Choroid plexus epithelial cell (primary cell): Measurements from ENCODE around the gene PLAU.

Experiments used
- DNase-seq: peaks from one replicate; pipeline ENCODE4 v3.0.0-alpha.2; 2010; ENCODE audit warnings: low read depth
- H3K4me3 ChIP-seq: 2 replicates; pipeline ENCODE4 v1.5.1; 2011; ENCODE audit warnings: low read depth, mild to moderate bottlenecking, control low read depth, low read length, moderate library complexity
- CTCF ChIP-seq: conservative IDR thresholded peaks from 2 replicates; pipeline ENCODE4 v1.5.1; 2011; ENCODE audit warnings: low read depth, mild to moderate bottlenecking, control low read depth, inconsistent platforms, low read length, moderate library complexity

PLAU gene

GRCh38 chr10:73873142-73873837, 37.6 kb upstream of the PLAU start:
- DNase-seq: no peak
- H3K4me3 ChIP-seq: peak overlapping the region; percentile 73
- TF ChIP-seq CTCF: no peak

GRCh38 chr10:73873838-73874215, 37.1 kb upstream of the PLAU start:
- peak overlapping the region; percentile 73 for H3K4me3 ChIP-seq
- no peak for TF ChIP-seq CTCF
- no peak for DNase-seq

GRCh38 chr10:73874267-73875138, 36.4 kb upstream of the PLAU start, which contains the start of gene CAMK2G:
Gene CAMK2G (minus strand): TSS chr10:73874555. CDS start chr10:73874461, 94 bp downstream.
- peak within 1 kb of the TSS; percentile 73 for H3K4me3 ChIP-seq
- DNase-seq: peak; percentile 83
- TF ChIP-seq CTCF: no peak

GRCh38 chr10:73875139-73875475, 35.8 kb upstream of the PLAU start:
- TF ChIP-seq CTCF: no peak
- H3K4me3 ChIP-seq: peak overlapping the region; percentile 59
- DNase-seq: no peak

- H3K4me3 ChIP-seq: no peak overlapping the region
- DNase-seq: no peak
- no peak for TF ChIP-seq CTCF
These were observed 34.8 kb upstream of the PLAU start for GRCh38 chr10:73876157-73876556.

- DNase-seq: no peak
- no peak for TF ChIP-seq CTCF
- H3K4me3 ChIP-seq: no peak overlapping the region
These were observed 34.4 kb upstream of the PLAU start for GRCh38 chr10:73876566-73876965.

- TF ChIP-seq CTCF: no peak
- H3K4me3 ChIP-seq: no peak overlapping the region
- DNase-seq: peak; percentile 42
These were observed 34.0 kb upstream of the PLAU start for GRCh38 chr10:73876971-73877370.
